Measurements from ENCODE around the gene MC2R.

GRCh38 chr18:13894531-13894930, 20.8 kb downstream of the MC2R start:
- no peak for TF ChIP-seq EZH2 (IDR thresholded peaks at IDR 0.05; ENCODE audit: low read depth, low read length, severe bottlenecking)
- TF ChIP-seq GTF2F1 (IDR thresholded peaks at IDR 0.05; ENCODE audit: borderline replicate concordance, low read depth, low read length), result no peak
- TF ChIP-seq TAF7 (optimal IDR thresholded peaks at IDR 0.05; ENCODE audit: borderline replicate concordance, low read depth, low read length), result no peak
- no peak for TF ChIP-seq SIRT6 (IDR thresholded peaks at IDR 0.05; ENCODE audit: low read length)
